SK-N-MC (cell line): ENCODE data around the gene ADGRG7.
"Not testable (repeated sequence)": the region's sequence is repeated elsewhere in the genome, so short reads cannot be mapped to it uniquely, and the experiment has no call there.

ENCODE experiments used
- DNase-seq: peaks from one replicate; pipeline ENCODE4 v3.0.0-alpha.2; 2011; ENCODE audit warnings: low read depth, low spot score
- H3K27ac ChIP-seq: fragments of 200-600 bp; sonication (generic); 2 replicates; pipeline ENCODE4 v1.5.1; 2016; ENCODE audit warnings: mixed run types
- H3K36me3 ChIP-seq: fragments of 200-600 bp; sonication (generic); 2 replicates; pipeline ENCODE4 v1.6.1; 2017; ENCODE audit warnings: antibody characterized with exemption, low read length, mixed read lengths; ENCODE audit not compliant: insufficient read depth
- H3K4me3 ChIP-seq: fragments of 200-600 bp; sonication (generic); 2 replicates; pipeline ENCODE4 v1.5.1; 2016
- H3K9ac ChIP-seq: fragments of 200-600 bp; sonication (generic); 2 replicates; pipeline ENCODE4 v1.8.0; 2017; ENCODE audit warnings: mixed run types, mixed read lengths; ENCODE audit not compliant: insufficient read length
- H3K9me3 ChIP-seq: fragments of 200-600 bp; sonication (generic); 2 replicates; pipeline ENCODE4 v1.6.1; 2017; ENCODE audit warnings: low read depth, mild to moderate bottlenecking, antibody characterized with exemption, low read length, moderate library complexity, mixed read lengths
- EZH2 ChIP-seq: fragments of 200-600 bp; sonication (generic); IDR thresholded peaks from one replicate; pipeline ENCODE4 v1.6.1; 2017; ENCODE audit warnings: antibody characterized with exemption
- FOXP2 ChIP-seq: optimal IDR thresholded peaks from 2 replicates; pipeline ENCODE3; 2011; ENCODE audit warnings: mild to moderate bottlenecking, moderate library complexity; ENCODE audit not compliant: insufficient read depth; ENCODE audit errors: extremely low read length, control extremely low read depth
- POLR2AphosphoS5 ChIP-seq: IDR thresholded peaks from 2 replicates; pipeline ENCODE4 v1.6.1; 2012; ENCODE audit warnings: mild to moderate bottlenecking, low read depth, low read length, borderline replicate concordance

Gene ADGRG7

DNA sequence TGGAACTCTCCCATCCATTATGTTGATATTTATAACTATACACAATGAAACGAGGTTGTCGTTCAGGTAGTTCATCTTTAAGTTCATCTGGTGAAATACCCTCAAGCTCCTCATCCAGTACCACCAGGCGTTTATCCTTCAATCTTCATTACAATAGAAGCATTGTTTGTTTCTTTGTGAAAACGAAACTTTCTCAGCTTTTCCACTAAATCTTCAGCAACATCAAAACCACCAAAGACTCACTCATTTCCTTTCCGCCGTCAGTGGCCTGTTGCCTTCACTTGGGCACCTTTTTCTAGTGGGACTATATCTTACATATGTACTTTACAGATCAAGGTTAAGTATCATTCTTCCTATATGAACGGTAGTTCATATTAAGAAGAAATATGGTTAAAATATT is 55.8 kb downstream of the ADGRG7 start:
- Histone ChIP-seq H3K27ac (no peak overlapping the region), H3K4me3 (no peak overlapping the region), H3K9ac (no peak overlapping the region), H3K9me3 (no peaks in the 10 kb centered on the region), H3K36me3 (no peaks in the 10 kb centered on the region)
- DNase-seq = no peak
- TF ChIP-seq EZH2 = no peak
- no peak for TF ChIP-seq FOXP2
- no peak for TF ChIP-seq POLR2AphosphoS5

DNA sequence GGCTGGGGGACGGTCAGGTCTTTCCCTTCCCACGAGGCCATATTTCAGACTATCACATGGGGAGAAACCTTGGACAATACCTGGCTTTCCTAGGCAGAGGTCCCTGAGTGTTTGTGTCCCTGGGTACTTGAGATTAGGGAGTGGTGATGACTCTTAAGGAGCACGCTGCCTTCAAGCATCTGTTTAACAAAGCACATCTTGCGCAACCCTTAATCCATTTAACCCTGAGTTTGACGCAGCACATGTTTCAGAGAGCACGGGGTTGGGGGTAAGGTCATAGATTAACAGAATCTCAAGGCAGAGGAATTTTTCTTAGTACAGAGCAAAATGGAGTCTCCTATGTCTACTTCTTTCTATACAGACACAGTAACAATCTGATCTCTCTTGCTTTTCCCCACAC is 57.3 kb downstream of the ADGRG7 start:
- DNase-seq, H3K27ac ChIP-seq, H3K4me3 ChIP-seq, H3K36me3 ChIP-seq, H3K9ac ChIP-seq, H3K9me3 ChIP-seq: not testable (repeated sequence)

DNA sequence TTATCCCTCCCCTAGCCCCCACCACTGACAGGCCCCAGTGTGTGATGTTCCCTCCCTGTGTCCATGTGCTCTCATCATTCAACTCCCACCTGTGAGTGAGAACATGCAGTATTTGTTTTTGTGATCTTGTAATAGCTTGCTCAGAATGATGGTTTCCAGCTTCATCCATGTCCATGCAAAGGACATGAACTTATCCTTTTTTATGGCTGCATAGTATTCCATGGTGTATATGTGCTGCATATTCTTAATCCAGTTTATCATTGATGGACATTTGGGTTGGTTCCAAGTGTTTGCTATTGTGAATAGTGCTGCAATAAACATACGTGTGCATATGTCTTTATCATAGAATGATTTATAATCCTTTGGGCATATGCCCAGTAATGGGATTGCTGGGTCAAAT is 57.9 kb downstream of the ADGRG7 start:
- not testable (repeated sequence) for H3K4me3 ChIP-seq, H3K27ac ChIP-seq, H3K36me3 ChIP-seq, DNase-seq, H3K9ac ChIP-seq, H3K9me3 ChIP-seq

DNA sequence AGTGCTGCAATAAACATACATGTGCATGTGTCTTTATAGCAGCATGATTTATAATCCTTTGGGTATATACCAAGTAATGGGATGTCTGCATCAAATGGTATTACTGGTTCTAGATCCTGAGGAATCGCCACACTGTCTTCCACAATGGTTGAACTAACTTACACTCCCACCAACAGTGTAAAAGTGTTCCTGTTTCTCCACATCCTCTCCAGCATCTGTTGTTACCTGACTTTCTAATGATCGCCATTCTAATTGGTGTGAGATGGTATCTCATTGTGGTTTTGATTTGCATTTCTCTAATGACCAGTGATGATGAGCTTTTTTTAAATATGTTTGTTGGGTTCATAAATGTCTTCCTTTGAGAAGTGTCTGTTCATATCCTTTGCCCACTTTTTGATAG is 61.6 kb downstream of the ADGRG7 start:
- H3K9ac ChIP-seq = not testable (repeated sequence)

DNA sequence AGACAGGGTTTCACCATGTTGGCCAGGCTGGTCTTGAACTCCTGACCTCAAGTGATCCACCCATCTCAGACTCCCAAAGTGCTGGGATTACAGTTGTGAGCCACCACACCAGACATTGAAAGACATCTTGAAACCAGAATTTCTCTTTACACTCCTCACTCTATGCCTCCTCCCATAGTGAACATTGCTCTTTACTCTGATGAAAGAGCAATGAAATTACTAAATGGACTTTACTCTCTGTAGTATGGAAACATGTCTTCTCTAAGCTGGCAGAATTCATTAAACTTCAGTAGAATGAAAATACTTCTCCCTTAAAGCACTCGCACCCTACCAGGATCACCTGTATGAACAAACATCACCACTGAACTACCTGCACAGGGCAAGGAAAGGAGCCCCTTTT is 72.1 kb downstream of the ADGRG7 start:
- no peaks in the 10 kb centered on the region for H3K9me3 ChIP-seq
- TF ChIP-seq POLR2AphosphoS5 (no peak), EZH2 (no peak), FOXP2 (no peak)
- H3K36me3 ChIP-seq = no peaks in the 10 kb centered on the region
- no peak overlapping the region for H3K27ac ChIP-seq
- no peak for DNase-seq
- H3K9ac ChIP-seq = no peak overlapping the region
- H3K4me3 ChIP-seq = no peak overlapping the region

More for the DNA sequence above, 61.6 kb downstream of the ADGRG7 start:
- H3K36me3 ChIP-seq, H3K9me3 ChIP-seq, H3K4me3 ChIP-seq, H3K27ac ChIP-seq, DNase-seq: not testable (repeated sequence)

DNA sequence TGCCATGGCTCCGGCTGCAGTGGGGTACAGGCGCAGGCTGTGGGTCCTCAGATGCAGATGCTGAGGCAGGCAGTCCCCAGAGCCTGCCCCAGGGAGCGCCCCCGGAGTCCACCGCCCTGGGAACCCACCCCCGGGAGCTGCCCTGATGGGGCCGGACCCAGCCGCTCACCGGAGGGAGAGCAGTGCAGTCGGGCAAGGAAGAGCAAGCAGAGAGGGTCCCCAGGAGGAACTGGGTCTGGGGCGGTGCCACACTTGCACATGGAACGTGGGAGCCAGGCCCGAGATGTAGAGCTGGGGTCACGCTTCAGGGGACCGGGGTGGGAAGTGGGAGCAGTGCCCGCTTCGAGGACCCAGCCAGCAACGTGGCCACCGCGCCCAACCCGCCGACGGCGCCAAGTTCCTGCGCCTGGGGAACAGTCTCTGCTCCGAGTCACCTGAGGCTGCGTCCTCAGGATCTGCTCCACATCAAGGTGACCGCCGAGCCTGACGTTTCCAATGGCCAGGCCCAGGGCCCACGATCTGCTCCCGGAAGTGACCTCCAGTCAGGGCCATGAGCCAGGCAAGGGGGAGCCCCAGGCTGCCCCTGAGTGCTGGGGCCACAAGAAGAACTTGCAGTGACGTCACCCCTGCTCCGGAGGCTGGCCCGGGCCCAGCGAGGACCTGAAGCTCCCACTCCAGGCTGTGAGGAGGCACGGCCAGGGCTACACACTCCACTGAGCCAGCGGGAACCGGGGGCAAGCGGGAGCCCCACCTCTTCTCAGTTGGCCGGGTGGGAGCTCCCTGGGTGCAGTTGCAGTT is 72.9 kb downstream of the ADGRG7 start:
- Histone ChIP-seq H3K4me3 (no peak overlapping the region), H3K9ac (no peak overlapping the region), H3K36me3 (no peaks in the 10 kb centered on the region), H3K9me3 (no peaks in the 10 kb centered on the region), H3K27ac (no peak overlapping the region)
- no peak for TF ChIP-seq FOXP2
- no peak for TF ChIP-seq POLR2AphosphoS5
- TF ChIP-seq EZH2 = no peak
- no peak for DNase-seq

DNA sequence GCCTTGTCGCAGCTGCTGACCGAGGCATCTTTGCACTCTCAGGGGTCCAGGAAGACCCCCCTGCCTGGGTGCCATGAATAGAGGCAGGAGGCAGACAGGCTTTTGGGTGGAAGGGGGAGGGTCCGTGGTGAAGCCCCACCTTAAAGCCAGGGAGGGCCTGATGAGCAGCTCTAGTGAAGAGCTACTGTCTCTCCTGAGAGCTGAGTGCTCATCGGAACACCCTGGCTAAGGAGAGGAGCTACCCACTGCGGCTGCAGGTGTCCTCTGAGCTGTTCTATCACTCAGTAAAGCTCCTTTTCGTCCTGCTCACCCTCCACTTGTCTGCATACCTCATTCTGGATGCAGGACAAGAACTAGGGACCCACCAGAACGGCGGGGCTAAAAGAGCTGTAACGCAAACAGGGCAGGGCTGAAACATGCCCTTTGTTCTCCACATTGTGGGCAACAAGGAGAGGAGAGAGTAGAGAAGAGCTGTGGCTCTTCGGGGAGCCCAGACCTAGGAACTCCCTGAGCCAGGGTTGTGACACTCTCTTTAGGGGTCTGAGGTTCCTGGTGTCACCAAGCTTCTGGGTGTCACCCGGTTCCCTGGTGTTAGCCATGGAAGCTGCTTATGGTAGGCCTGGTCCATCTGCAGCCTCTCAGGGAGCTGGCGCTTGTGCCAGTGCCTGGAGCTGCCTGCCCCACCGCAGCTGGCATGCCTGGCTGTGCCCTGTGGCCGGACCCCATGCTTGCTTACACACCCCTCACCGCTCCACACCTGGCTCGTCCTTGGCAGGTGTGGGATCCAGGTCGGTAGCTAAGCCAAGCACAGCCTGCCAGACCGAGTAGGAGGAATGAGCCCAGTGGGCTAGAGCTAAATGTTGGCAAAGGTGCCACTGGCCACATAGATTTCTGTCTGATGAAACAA is 73.7 kb downstream of the ADGRG7 start:
- TF ChIP-seq POLR2AphosphoS5 = no peak
- TF ChIP-seq FOXP2 = no peak
- no peak for TF ChIP-seq EZH2
- Histone ChIP-seq H3K36me3 (no peaks in the 10 kb centered on the region), H3K9me3 (no peaks in the 10 kb centered on the region), H3K4me3 (no peak overlapping the region), H3K9ac (no peak overlapping the region), H3K27ac (no peak overlapping the region)
- DNase-seq = no peak

DNA sequence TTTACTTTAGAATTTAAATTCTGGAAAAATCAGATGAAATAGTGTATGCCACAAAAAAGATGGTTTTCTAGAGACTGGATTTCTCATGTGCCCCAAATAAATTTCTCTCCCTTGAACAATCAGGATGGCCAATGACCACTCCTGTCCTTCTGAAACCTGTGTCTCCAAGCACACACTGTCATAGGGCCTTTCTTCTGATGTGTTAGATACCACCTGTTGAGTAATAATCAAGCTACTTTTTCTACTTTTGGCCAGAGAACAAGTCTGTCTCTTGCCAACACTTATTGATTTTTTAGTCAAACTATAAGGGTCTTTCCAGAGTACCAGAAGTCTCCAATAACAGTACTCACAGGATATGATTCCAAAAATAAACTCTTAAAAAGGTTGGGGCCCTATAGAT is 83.8 kb downstream of the ADGRG7 start:
- Histone ChIP-seq H3K9me3 (no peaks in the 10 kb centered on the region), H3K36me3 (no peaks in the 10 kb centered on the region), H3K4me3 (no peak overlapping the region), H3K9ac (no peak overlapping the region), H3K27ac (no peak overlapping the region)
- TF ChIP-seq FOXP2 (no peak), EZH2 (no peak), POLR2AphosphoS5 (no peak)
- no peak for DNase-seq

DNA sequence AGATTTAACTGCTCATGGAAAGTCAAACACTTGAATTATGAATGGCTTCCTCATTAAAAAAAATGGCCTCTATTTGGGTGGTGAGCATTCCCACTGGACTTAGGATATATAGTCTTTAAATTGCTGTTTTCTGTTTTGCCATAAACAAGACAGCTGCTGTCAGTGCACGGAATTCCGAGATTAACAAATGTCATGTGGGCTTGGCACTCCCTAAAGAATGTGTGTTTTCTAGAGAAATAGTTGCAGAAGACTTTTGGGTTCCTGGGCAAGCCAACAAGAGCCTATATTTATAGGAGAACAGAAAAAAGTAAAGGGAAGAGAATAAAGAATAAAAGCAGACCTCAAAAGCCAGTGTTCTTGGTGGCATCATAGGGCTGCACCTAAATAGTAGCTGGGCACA is 86.3 kb downstream of the ADGRG7 start:
- Histone ChIP-seq H3K4me3 (no peak overlapping the region), H3K9me3 (no peaks in the 10 kb centered on the region), H3K27ac (no peak overlapping the region), H3K9ac (no peak overlapping the region), H3K36me3 (no peaks in the 10 kb centered on the region)
- TF ChIP-seq POLR2AphosphoS5 = no peak
- no peak for TF ChIP-seq EZH2
- TF ChIP-seq FOXP2 = no peak
- no peak for DNase-seq

DNA sequence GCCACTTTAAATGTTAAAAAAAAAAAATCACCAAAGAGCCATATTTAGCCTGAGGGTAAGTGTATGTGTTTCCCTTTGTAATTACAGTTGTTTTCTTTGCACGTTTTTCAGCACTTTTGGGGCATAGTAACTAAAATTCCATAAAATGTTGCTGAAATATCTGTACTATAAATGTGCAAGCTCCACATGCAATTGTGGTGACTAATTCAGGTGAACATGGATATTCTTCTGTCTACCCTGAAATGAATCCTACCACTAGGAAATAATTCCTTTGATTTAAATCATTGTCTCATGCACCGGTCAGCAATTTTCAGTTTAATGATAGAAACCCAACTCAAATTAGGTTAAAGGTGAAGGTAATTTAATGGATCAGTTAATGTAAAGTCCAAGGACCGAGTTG is 86.8 kb downstream of the ADGRG7 start:
- H3K9ac ChIP-seq = no peak overlapping the region
- no peak for TF ChIP-seq FOXP2
- no peak for TF ChIP-seq EZH2
- TF ChIP-seq POLR2AphosphoS5 = no peak
- no peaks in the 10 kb centered on the region for H3K9me3 ChIP-seq
- no peak for DNase-seq
- H3K27ac ChIP-seq = no peak overlapping the region
- H3K4me3 ChIP-seq = no peak overlapping the region
- H3K36me3 ChIP-seq = no peaks in the 10 kb centered on the region
